Stomach (tissue), 9 donors: ENCODE measurements around the gene ABHD4. TPM values are rescaled to one million over a fixed set of nuclear protein-coding genes. Genes with fewer than 3 reads are reported as not detected.

Experiments
- DNase-seq, 2 donors: peaks; one replicate each; pipeline versions ENCODE4 v3.0.0 to v3.0.0-alpha.2; 2013 to 2019
- H3K27ac ChIP-seq, 5 donors: fragments of 200-600 bp in 4 of 5; sonication (generic) in 4 of 5; one replicate each; pipeline ENCODE4 v1.5.1; 2013 to 2019; ENCODE audit warnings: mild to moderate bottlenecking in 1 of 5, moderate library complexity in 1 of 5
- H3K27me3 ChIP-seq, 3 donors: fragments of 200-600 bp; sonication (generic); one replicate each; pipeline ENCODE4 v1.5.1; 2017 to 2019; ENCODE audit warnings: mixed run types in 1 of 3
- H3K36me3 ChIP-seq, 4 donors: fragments of 200-600 bp; sonication (generic); 1 replicate in 3 of 4; 2 replicates in 1 of 4; pipeline ENCODE4 v1.5.1; 2016 to 2019
- H3K4me1 ChIP-seq, 4 donors: fragments of 200-600 bp; sonication (generic); one replicate each; pipeline ENCODE4 v1.5.1; 2016 to 2019
- H3K4me3 ChIP-seq, 4 donors: fragments of 200-600 bp; sonication (generic) in 3 of 4; one replicate each; pipeline ENCODE4 v1.5.1; 2016 to 2019; ENCODE audit warnings: mild to moderate bottlenecking in 1 of 4
- H3K9me3 ChIP-seq, 4 donors: fragments of 200-600 bp; sonication (generic); one replicate each; pipeline ENCODE4 v1.5.1; 2016 to 2019
- EP300 ChIP-seq: sonication (generic); formaldehyde crosslinking; IDR thresholded peaks from one replicate; pipeline ENCODE4 v1.6.1; 2017; ENCODE audit warnings: antibody characterized with exemption
- POLR2A ChIP-seq, 4 donors: fragments of 450-650 bp; IDR thresholded peaks; one replicate each; pipeline ENCODE4 v1.6.1; 2016; ENCODE audit warnings: antibody characterized with exemption in 4 of 4, control low read depth in 2 of 4, mild to moderate bottlenecking in 1 of 4, moderate library complexity in 1 of 4
- POLR2AphosphoS5 ChIP-seq, 3 donors: sonication (generic); formaldehyde crosslinking; IDR thresholded peaks; one replicate each; pipeline ENCODE4 v1.6.1; 2016; ENCODE audit warnings: antibody characterized with exemption in 3 of 3
- WGBS, 5 donors: extraction: QIAGEN DNeasy Blood & Tissue Kit in 3 of 5; methylation state at CpG; one replicate each; pipeline versions ENCODE4 v1.1.5 to v1.1.7; 2013 to 2018; 5-methylcytosine and 5-hydroxymethylcytosine counted together
- intact Hi-C: fragments of 100-400 bp; cut with DNase I; formaldehyde crosslinking; loops from one replicate; pipeline ENCODE4 v1.15.1; 2023; ENCODE audit warnings: low total_unique reads
- polyA plus RNA-seq, 3 donors: library from polyadenylated mRNA; stranded (reverse); fragments of 200-250 nt; gene quantifications; one replicate each; pipeline ENCODE4 v1.2.3, GENCODE V29; 2013
- total RNA-seq, 5 donors: library from RNA; depleted of rRNA; stranded (reverse); fragments of >200 nt; gene quantifications; one replicate each; pipeline versions ENCODE4 v1.1.0 to v1.2.3, GENCODE V29; 2014 to 2016
- TF ChIP-seq, protein P1 (sequence below), 7 experiments: fragments of 450-650 bp in 4 of 7; fragments of 200-600 bp in 3 of 7; sonication (generic) in 3 of 7; IDR thresholded peaks; one replicate each; pipeline ENCODE4 v1.5.1; 2016 to 2019; ENCODE audit warnings: antibody characterized with exemption in 7 of 7, control low read depth in 2 of 7, mild to moderate bottlenecking in 1 of 7
- donor health status: healthy with polysubstance abuse.
- donor health status: Bipolar disorder and iron deficiency.
- donor health status: healthy.

Gene ABHD4
- total and polyA plus RNA-seq, 8 donors = 12.2 to 130 (median 23.2) TPM

DNA sequence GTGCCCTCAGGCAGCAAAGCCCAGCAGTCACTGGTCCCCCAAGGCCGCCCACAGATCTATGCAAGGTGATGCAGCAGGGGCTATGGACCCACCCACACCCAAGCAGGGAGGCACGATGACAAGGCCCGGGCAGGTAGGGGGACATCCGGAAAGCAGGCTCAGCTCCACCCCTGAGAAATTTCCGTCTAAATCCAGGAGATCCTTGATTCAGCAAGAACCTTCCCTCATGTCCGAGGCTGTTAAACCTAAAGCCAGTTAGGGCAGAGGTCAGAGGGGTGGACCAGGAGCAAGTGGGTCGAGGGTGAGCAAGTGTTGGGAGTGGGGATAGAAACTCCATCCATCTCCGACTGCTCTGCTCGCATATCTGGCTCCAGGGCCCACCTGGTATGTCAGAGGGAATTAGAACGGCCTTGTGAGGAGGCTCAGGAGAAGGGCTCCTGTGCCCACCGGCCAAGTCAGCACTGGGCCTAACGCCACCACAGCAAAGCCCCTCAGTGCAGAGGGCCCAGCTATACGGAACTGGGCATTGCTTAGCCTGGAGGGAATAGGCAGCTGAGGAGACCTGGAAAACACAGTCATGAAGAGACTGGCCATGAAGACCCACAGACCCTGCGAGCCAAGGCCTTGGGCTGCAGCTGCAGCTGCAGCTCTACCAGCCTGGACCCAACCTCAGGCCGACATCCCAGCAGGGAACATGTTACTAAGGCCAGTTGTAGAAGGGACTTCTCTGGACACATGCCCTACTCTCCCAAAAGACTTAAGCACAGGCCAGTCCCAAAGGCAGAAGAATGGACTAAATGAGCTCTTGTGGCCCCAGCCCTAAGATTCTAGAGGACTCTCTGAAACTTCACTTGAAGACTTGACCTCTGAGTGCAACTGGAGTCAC is 43.4 kb upstream of the ABHD4 start:
- Histone ChIP-seq H3K4me3 (no peak overlapping the region), H3K9me3 (no peaks in the 10 kb centered on the region), H3K4me1 (peaks cover 33 to 58% (median 52%) of the 10 kb centered on the region in 4 donors), H3K27ac (peak overlapping the region; percentile 23 to 91 (median 85)), H3K27me3 (no peaks in the 10 kb centered on the region), H3K36me3 (no peaks in the 10 kb centered on the region)
- DNase-seq = no peak
- intact Hi-C loops = loop anchor here (10.0 kb wide), 1 partner anchor 290 kb away; no protein-coding TSS in a partner anchor
- WGBS, 5 donors = 78 to 84% (median 83%) methylated on average over 15 of the region's 15 CpGs
- TF ChIP-seq EP300 (no peak), POLR2AphosphoS5 (IDR thresholded peaks at IDR 0.05) (no peak), POLR2A (IDR thresholded peaks at IDR 0.05) (no peak)
- TF ChIP-seq, protein P1, sequence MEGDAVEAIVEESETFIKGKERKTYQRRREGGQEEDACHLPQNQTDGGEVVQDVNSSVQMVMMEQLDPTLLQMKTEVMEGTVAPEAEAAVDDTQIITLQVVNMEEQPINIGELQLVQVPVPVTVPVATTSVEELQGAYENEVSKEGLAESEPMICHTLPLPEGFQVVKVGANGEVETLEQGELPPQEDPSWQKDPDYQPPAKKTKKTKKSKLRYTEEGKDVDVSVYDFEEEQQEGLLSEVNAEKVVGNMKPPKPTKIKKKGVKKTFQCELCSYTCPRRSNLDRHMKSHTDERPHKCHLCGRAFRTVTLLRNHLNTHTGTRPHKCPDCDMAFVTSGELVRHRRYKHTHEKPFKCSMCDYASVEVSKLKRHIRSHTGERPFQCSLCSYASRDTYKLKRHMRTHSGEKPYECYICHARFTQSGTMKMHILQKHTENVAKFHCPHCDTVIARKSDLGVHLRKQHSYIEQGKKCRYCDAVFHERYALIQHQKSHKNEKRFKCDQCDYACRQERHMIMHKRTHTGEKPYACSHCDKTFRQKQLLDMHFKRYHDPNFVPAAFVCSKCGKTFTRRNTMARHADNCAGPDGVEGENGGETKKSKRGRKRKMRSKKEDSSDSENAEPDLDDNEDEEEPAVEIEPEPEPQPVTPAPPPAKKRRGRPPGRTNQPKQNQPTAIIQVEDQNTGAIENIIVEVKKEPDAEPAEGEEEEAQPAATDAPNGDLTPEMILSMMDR (IDR thresholded peaks at IDR 0.05) = no peak

DNA sequence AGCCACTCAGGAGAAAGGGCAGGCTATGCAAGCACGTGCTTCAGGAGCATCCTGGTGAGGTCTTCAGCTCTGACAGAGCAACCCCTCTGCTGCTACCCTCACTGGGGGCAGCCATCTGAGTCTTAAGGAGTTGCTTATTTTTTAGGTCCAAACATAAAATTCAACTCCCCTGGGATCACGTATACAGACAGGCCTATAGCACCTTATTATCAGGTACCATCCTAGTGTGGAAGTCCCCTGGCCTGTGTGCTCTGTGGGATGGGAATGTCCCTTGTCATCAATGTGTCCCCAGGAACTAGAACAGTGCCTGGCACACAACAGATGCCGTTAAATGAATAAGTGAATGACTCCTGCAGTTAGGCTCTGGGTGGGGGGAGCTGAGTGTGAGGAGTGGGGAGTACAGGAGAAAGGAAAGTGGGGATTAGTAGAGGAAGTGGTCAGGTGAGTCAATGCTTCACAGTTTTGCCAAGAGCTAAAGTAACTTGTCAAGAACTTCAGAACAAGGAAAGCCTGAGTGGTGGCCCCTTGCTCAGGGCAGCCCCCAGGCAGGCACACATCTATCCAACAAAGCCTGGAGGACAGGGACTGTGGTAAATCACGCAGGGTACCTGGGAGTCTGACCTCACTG is 42.6 kb upstream of the ABHD4 start:
- Histone ChIP-seq H3K36me3 (no peaks in the 10 kb centered on the region), H3K27ac (peak overlapping the region; percentile 11 to 91 (median 85)), H3K4me3 (no peak overlapping the region), H3K4me1 (peaks cover 41 to 58% (median 52%) of the 10 kb centered on the region in 4 donors), H3K27me3 (no peaks in the 10 kb centered on the region), H3K9me3 (no peaks in the 10 kb centered on the region)
- intact Hi-C loops = loop anchor here (10.0 kb wide), 1 partner anchor 289 kb away; no protein-coding TSS in a partner anchor
- WGBS, 5 donors = 68 to 85% (median 78%) methylated on average over 4 of the region's 4 CpGs
- DNase-seq = no peak
- TF ChIP-seq POLR2A (IDR thresholded peaks at IDR 0.05) = no peak
- no peak for TF ChIP-seq EP300
- TF ChIP-seq, protein P1 (IDR thresholded peaks at IDR 0.05) = no peak

DNA sequence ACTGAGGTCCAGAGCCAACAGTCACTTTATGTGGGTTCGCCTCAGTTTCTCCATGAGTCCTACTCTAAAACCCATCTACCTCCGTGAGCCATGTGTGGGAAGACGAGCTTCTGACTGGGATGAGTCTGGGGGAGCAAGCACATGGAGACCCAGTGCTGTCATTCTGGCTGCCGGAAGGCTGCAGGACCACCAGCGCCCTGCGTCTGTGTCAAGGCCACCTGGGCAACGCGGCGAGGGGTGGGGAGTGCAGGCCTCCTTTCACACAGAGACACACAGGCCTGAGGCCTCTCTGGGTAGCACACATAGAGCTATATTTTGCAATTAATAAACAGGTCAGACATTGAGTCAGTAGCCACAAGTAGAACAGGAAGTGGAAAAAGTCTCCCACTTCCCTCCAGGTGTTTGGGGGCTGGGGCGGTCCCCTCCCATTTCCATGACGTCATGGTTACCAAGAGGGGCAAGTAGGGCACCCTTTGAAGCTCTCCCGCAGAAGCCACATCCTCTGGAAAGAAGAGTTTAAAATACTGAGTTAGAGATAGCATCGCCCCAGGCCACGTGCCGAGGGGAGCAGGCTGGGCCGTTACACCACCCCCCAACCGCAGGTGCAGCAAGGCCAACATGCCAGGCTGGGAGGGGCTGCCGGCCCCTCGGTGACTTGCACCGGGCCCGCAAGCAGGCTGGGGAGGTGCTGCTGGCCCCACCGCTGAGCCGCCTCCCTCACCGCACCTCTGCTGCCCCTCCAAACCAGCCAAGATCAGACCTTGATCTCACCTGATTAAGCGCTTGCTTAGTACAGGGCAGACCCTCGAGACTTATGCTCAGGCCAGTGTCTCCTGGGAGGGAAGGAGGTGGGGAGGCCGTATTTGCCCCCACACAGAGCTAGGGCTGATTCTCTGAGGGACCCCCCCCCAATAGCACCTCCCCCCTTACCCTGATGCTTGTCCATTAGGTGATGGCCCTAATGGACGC is 41.8 kb upstream of the ABHD4 start:
- Histone ChIP-seq H3K36me3 (no peaks in the 10 kb centered on the region), H3K27me3 (no peaks in the 10 kb centered on the region), H3K9me3 (no peaks in the 10 kb centered on the region), H3K27ac (peak overlapping the region; percentile 78 to 91 (median 85)), H3K4me3 (peak overlapping the region; percentile 26 to 36 (median 32)), H3K4me1 (peaks cover 45 to 58% (median 51%) of the 10 kb centered on the region in 4 donors)
- WGBS, 5 donors = 35 to 47% (median 37%) methylated on average over 13 to 28 of the region's 28 CpGs
- no peak for TF ChIP-seq POLR2A (IDR thresholded peaks at IDR 0.05)
- TF ChIP-seq, protein P1 (IDR thresholded peaks at IDR 0.05) = no peak
- peak in 2 of 3 donors; percentile 40 to 54 for TF ChIP-seq POLR2AphosphoS5 (IDR thresholded peaks at IDR 0.05)
- no peak for TF ChIP-seq EP300
- peak; percentile 74 to 92 for DNase-seq
- intact Hi-C loops = loop anchor here (10.0 kb wide), 1 partner anchor 288 kb away; no protein-coding TSS in a partner anchor
